Endothelial cell (in vitro differentiated cells): ENCODE results near the gene CERK. TPM values are rescaled to one million over a fixed set of nuclear protein-coding genes. Genes with fewer than 3 reads are reported as not detected.
"Not testable (repeated sequence)": the region's sequence is repeated elsewhere in the genome, so short reads cannot be mapped to it uniquely, and the experiment has no call there.

Source experiments
- DNase-seq: peaks from one replicate; pipeline ENCODE4 v3.0.0; 2021; ENCODE audit warnings: low spot score
- H3K27ac Mint-ChIP-seq: one replicate; pipeline ENCODE4 v1.8.0; 2021; ENCODE audit warnings: mixed read lengths, inconsistent platforms; ENCODE audit not compliant: unreplicated experiment
- H3K27me3 Mint-ChIP-seq: one replicate; pipeline ENCODE4 v1.8.0; 2021; ENCODE audit warnings: mild to moderate bottlenecking, moderate library complexity, mixed read lengths, inconsistent platforms; ENCODE audit not compliant: unreplicated experiment
- H3K36me3 Mint-ChIP-seq: one replicate; pipeline ENCODE4 v1.8.0; 2021; ENCODE audit warnings: mild to moderate bottlenecking, low read depth, mixed read lengths, inconsistent platforms; ENCODE audit not compliant: unreplicated experiment
- H3K4me1 Mint-ChIP-seq: one replicate; pipeline ENCODE4 v1.8.0; 2021; ENCODE audit warnings: mild to moderate bottlenecking, mixed read lengths, inconsistent platforms; ENCODE audit not compliant: unreplicated experiment
- H3K4me3 Mint-ChIP-seq: one replicate; pipeline ENCODE4 v1.8.0; 2021; ENCODE audit warnings: mild to moderate bottlenecking, mixed read lengths, inconsistent platforms; ENCODE audit not compliant: unreplicated experiment
- H3K9me3 Mint-ChIP-seq: one replicate; pipeline ENCODE4 v1.8.0; 2021; ENCODE audit warnings: mixed read lengths, inconsistent platforms; ENCODE audit not compliant: unreplicated experiment
- long read RNA-seq: library from polyadenylated mRNA; unstranded; transcript quantifications from one replicate; pipeline ENCODE4 v2.0.0, GENCODE V29; 2020; ENCODE audit not compliant: unreplicated experiment
- total RNA-seq: library from RNA; stranded (reverse); fragmentation: NEBNext Ultra II Directional; extraction: Animal tissue kit (Norgen Biotek cat#: 25700); gene quantifications from one replicate; pipeline ENCODE4 v1.2.1, GENCODE V29; 2021; ENCODE audit not compliant: unreplicated experiment
- TF ChIP-seq, protein P1 (sequence below): fragments of 200-600 bp; sonication (generic); IDR thresholded peaks from one replicate; pipeline ENCODE4 v1.5.0; 2021; ENCODE audit warnings: antibody characterized with exemption; ENCODE audit not compliant: unreplicated experiment

CERK gene, protein sequence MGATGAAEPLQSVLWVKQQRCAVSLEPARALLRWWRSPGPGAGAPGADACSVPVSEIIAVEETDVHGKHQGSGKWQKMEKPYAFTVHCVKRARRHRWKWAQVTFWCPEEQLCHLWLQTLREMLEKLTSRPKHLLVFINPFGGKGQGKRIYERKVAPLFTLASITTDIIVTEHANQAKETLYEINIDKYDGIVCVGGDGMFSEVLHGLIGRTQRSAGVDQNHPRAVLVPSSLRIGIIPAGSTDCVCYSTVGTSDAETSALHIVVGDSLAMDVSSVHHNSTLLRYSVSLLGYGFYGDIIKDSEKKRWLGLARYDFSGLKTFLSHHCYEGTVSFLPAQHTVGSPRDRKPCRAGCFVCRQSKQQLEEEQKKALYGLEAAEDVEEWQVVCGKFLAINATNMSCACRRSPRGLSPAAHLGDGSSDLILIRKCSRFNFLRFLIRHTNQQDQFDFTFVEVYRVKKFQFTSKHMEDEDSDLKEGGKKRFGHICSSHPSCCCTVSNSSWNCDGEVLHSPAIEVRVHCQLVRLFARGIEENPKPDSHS
- 57.7 TPM for total RNA-seq
- long read RNA-seq, full-length matches to known transcripts = 5 of 10 reads
- long read RNA-seq, partial matches to known transcripts = 1 of 10 reads
- long read RNA-seq, other reads (novel, unspliced or antisense) = 4 of 10 reads

GRCh38 chr22:46737976-46738646 lies at the start of gene CERK:
Gene CERK (minus strand): TSS chr22:46738252. CDS start chr22:46738148, 104 bp downstream.
- peaks cover 7% of the 10 kb centered on the region for H3K27me3 Mint-ChIP-seq
- H3K4me3 Mint-ChIP-seq = peak within 1 kb of the TSS; percentile 95
- TF ChIP-seq, protein P1, sequence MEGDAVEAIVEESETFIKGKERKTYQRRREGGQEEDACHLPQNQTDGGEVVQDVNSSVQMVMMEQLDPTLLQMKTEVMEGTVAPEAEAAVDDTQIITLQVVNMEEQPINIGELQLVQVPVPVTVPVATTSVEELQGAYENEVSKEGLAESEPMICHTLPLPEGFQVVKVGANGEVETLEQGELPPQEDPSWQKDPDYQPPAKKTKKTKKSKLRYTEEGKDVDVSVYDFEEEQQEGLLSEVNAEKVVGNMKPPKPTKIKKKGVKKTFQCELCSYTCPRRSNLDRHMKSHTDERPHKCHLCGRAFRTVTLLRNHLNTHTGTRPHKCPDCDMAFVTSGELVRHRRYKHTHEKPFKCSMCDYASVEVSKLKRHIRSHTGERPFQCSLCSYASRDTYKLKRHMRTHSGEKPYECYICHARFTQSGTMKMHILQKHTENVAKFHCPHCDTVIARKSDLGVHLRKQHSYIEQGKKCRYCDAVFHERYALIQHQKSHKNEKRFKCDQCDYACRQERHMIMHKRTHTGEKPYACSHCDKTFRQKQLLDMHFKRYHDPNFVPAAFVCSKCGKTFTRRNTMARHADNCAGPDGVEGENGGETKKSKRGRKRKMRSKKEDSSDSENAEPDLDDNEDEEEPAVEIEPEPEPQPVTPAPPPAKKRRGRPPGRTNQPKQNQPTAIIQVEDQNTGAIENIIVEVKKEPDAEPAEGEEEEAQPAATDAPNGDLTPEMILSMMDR = no peak
- peak; percentile 56 for DNase-seq
- no peak within 1 kb of the TSS for H3K27ac Mint-ChIP-seq
- peaks cover 27% of the 10 kb centered on the region for H3K4me1 Mint-ChIP-seq
- peaks cover 3% of the 10 kb centered on the region for H3K36me3 Mint-ChIP-seq
- no peaks in the 10 kb centered on the region for H3K9me3 Mint-ChIP-seq

DNA sequence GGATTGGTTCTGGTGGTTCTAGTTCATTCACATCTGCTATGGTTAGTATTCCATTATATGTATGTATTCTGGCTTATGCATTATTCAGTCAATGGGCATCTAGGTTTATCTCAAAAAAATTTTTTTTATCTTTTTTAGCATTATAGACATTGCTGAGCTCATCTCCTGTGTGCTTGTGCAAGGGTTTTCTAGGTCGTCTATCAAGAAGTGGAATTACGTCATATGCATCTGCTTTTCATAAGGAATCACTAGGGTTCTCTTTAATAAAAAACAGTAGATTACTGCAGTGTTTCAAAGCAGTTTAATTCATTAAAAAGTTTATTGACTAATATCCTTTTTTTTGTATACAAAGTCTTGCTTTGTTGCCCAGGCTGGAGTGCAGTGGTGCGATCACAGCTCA lies 45.7 kb upstream of the CERK start:
- H3K4me1 Mint-ChIP-seq = no peaks in the 10 kb centered on the region
- H3K27me3 Mint-ChIP-seq = peaks cover 2% of the 10 kb centered on the region
- peaks cover 7% of the 10 kb centered on the region for H3K36me3 Mint-ChIP-seq

GRCh38 chr22:46782200-46782599 lies 44.1 kb upstream of the CERK start:
- H3K36me3 Mint-ChIP-seq, H3K9me3 Mint-ChIP-seq, H3K4me1 Mint-ChIP-seq, H3K4me3 Mint-ChIP-seq, DNase-seq, H3K27ac Mint-ChIP-seq, H3K27me3 Mint-ChIP-seq: not testable (repeated sequence)

More for the DNA sequence above, 45.7 kb upstream of the CERK start:
- TF ChIP-seq, protein P1 = no peak
- DNase-seq = no peak
- Mint-ChIP-seq H3K9me3 (no peaks in the 10 kb centered on the region), H3K27ac (no peak overlapping the region), H3K4me3 (no peak overlapping the region)

GRCh38 chr22:46781291-46781690 lies 43.2 kb upstream of the CERK start:
- TF ChIP-seq, protein P1 = no peak
- DNase-seq = no peak
- Mint-ChIP-seq H3K9me3 (no peaks in the 10 kb centered on the region), H3K27ac (no peak overlapping the region), H3K4me3 (no peak overlapping the region), H3K36me3 (peaks cover 10% of the 10 kb centered on the region), H3K27me3 (peaks cover 6% of the 10 kb centered on the region), H3K4me1 (peaks cover 11% of the 10 kb centered on the region)

GRCh38 chr22:46780453-46780852 lies 42.4 kb upstream of the CERK start:
- peaks cover 13% of the 10 kb centered on the region for H3K36me3 Mint-ChIP-seq
- no peaks in the 10 kb centered on the region for H3K9me3 Mint-ChIP-seq
- no peak overlapping the region for H3K4me3 Mint-ChIP-seq
- TF ChIP-seq, protein P1 = no peak
- no peak overlapping the region for H3K27ac Mint-ChIP-seq
- H3K4me1 Mint-ChIP-seq = peaks cover 17% of the 10 kb centered on the region
- DNase-seq = no peak
- H3K27me3 Mint-ChIP-seq = peaks cover 6% of the 10 kb centered on the region
